Uterus (tissue), 2 donors: Measurements from ENCODE around the gene CASKIN2.

ENCODE experiments used
- POLR2A ChIP-seq, 2 donors: fragments of 450-650 bp; IDR thresholded peaks; one replicate each; pipeline ENCODE4 v1.6.1; 2016; ENCODE audit warnings: antibody characterized with exemption in 2 of 2, mild to moderate bottlenecking in 1 of 2, moderate library complexity in 1 of 2
- TF ChIP-seq, protein P1 (sequence below), 4 experiments: fragments of 200-600 bp in 2 of 4; fragments of 450-650 bp in 2 of 4; sonication (generic) in 2 of 4; IDR thresholded peaks; one replicate each; pipeline ENCODE4 v1.5.1; 2016 to 2019; ENCODE audit warnings: antibody characterized with exemption in 4 of 4, mild to moderate bottlenecking in 2 of 4, moderate library complexity in 1 of 4

DNA sequence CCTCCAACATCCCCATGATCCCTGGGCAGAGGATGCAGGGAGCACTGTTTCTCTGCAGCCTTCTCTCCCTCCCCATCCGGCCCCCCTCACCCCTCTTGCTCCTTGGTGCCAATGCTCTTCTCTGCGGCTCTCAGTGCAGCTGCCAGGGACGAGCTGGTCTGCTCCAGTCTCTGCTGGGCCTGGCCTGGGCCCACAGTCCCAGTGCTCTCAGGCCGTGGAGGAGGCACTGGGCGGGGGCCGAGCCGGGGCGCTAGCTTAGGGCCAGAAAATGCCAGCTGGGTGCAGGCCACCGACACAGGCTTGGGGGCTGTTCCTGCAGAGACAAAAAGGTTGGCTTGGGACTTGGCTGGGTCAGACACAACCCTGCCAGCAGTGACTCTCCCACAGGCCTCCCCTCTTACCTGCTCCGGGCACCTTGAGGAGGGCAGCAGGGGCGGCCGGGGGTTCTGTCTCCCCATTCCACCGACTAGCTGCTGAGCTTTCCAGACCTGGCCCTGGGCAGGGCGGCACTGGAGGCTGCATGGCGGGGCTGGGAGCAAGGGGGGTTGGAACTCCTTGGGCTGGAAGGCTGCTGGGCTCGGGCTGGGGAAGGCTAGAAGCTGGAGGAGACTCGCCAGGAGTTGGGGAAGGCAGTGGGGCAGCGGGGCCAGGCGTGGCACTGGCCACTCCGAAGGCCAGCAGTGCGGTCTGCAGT lies 13.8 kb downstream of the CASKIN2 start:
- TF ChIP-seq, protein P1, sequence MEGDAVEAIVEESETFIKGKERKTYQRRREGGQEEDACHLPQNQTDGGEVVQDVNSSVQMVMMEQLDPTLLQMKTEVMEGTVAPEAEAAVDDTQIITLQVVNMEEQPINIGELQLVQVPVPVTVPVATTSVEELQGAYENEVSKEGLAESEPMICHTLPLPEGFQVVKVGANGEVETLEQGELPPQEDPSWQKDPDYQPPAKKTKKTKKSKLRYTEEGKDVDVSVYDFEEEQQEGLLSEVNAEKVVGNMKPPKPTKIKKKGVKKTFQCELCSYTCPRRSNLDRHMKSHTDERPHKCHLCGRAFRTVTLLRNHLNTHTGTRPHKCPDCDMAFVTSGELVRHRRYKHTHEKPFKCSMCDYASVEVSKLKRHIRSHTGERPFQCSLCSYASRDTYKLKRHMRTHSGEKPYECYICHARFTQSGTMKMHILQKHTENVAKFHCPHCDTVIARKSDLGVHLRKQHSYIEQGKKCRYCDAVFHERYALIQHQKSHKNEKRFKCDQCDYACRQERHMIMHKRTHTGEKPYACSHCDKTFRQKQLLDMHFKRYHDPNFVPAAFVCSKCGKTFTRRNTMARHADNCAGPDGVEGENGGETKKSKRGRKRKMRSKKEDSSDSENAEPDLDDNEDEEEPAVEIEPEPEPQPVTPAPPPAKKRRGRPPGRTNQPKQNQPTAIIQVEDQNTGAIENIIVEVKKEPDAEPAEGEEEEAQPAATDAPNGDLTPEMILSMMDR (IDR thresholded peaks at IDR 0.05) = no peak
- TF ChIP-seq POLR2A (IDR thresholded peaks at IDR 0.05) = no peak
